IMR-90 (cell line): ENCODE measurements around the gene GSK3B.

Source experiments
- BHLHE40 ChIP-seq: fragments of 150-350 bp; IDR thresholded peaks from 2 replicates; pipeline ENCODE4 v1.6.1; 2016; ENCODE audit warnings: mild to moderate bottlenecking, low read depth, low read length
- CEBPB ChIP-seq: IDR thresholded peaks from 2 replicates; pipeline ENCODE4 v1.6.1; 2012; ENCODE audit warnings: low read depth, low read length, improper control_type of control experiment
- ELK1 ChIP-seq: fragments of 150-350 bp; IDR thresholded peaks from 2 replicates; pipeline ENCODE4 v1.6.1; 2016; ENCODE audit warnings: low read depth, mild to moderate bottlenecking, low read length, moderate library complexity, borderline replicate concordance
- FOS ChIP-seq: fragments of 150-350 bp; IDR thresholded peaks from 2 replicates; pipeline ENCODE4 v1.6.1; 2016; ENCODE audit warnings: low read depth, low read length
- MAFK ChIP-seq: IDR thresholded peaks from 2 replicates; pipeline ENCODE4 v1.6.1; 2012; ENCODE audit warnings: low read depth, low read length, improper control_type of control experiment
- MAZ ChIP-seq: IDR thresholded peaks from 2 replicates; pipeline ENCODE4 v1.6.1; 2012; ENCODE audit warnings: low read depth, mild to moderate bottlenecking, low read length, improper control_type of control experiment, moderate library complexity, borderline replicate concordance
- NFE2L2 ChIP-seq: fragments of 150-350 bp; IDR thresholded peaks from 2 replicates; pipeline ENCODE4 v1.6.1; 2016; ENCODE audit warnings: low read depth, mild to moderate bottlenecking, low read length
- POLR2A ChIP-seq: IDR thresholded peaks from 2 replicates; pipeline ENCODE4 v1.6.1; 2012; ENCODE audit warnings: mild to moderate bottlenecking, low read depth, low read length
- RAD21 ChIP-seq: IDR thresholded peaks from 2 replicates; pipeline ENCODE4 v1.6.1; 2012; ENCODE audit warnings: low read length, improper control_type of control experiment
- RCOR1 ChIP-seq: IDR thresholded peaks from 2 replicates; pipeline ENCODE4 v1.6.1; 2012; ENCODE audit warnings: mild to moderate bottlenecking, low read length, improper control_type of control experiment; ENCODE audit not compliant: insufficient replicate concordance
- SMC3 ChIP-seq: fragments of 150-350 bp; IDR thresholded peaks from 2 replicates; pipeline ENCODE4 v1.6.1; 2016; ENCODE audit warnings: low read depth, mild to moderate bottlenecking, antibody characterized with exemption, low read length, moderate library complexity
- USF2 ChIP-seq: fragments of 150-350 bp; IDR thresholded peaks from 2 replicates; pipeline ENCODE4 v1.6.1; 2017; ENCODE audit warnings: mild to moderate bottlenecking, antibody characterized with exemption, low read length, low read depth
- TF ChIP-seq, protein P1 (sequence below): conservative IDR thresholded peaks from 2 replicates; pipeline ENCODE4 v1.5.1; 2012; ENCODE audit warnings: mild to moderate bottlenecking, low read depth, low read length, improper control_type of control experiment

GRCh38 chr3:119924111-119925094, 169.8 kb downstream of the GSK3B start:
- TF ChIP-seq, protein P1, sequence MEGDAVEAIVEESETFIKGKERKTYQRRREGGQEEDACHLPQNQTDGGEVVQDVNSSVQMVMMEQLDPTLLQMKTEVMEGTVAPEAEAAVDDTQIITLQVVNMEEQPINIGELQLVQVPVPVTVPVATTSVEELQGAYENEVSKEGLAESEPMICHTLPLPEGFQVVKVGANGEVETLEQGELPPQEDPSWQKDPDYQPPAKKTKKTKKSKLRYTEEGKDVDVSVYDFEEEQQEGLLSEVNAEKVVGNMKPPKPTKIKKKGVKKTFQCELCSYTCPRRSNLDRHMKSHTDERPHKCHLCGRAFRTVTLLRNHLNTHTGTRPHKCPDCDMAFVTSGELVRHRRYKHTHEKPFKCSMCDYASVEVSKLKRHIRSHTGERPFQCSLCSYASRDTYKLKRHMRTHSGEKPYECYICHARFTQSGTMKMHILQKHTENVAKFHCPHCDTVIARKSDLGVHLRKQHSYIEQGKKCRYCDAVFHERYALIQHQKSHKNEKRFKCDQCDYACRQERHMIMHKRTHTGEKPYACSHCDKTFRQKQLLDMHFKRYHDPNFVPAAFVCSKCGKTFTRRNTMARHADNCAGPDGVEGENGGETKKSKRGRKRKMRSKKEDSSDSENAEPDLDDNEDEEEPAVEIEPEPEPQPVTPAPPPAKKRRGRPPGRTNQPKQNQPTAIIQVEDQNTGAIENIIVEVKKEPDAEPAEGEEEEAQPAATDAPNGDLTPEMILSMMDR = no peak
- TF ChIP-seq SMC3 (no peak), CEBPB (no peak), POLR2A (no peak), RCOR1 (no peak), RAD21 (no peak), FOS (no peak), ELK1 (no peak), USF2 (no peak), MAZ (no peak), MAFK (no peak), BHLHE40 (no peak), NFE2L2 (no peak)
